Measurements from ENCODE around the gene GSAP.
"Not testable (repeated sequence)": the region's sequence is repeated elsewhere in the genome, so short reads cannot be mapped to it uniquely, and the experiment has no call there.

Gene GSAP, protein sequence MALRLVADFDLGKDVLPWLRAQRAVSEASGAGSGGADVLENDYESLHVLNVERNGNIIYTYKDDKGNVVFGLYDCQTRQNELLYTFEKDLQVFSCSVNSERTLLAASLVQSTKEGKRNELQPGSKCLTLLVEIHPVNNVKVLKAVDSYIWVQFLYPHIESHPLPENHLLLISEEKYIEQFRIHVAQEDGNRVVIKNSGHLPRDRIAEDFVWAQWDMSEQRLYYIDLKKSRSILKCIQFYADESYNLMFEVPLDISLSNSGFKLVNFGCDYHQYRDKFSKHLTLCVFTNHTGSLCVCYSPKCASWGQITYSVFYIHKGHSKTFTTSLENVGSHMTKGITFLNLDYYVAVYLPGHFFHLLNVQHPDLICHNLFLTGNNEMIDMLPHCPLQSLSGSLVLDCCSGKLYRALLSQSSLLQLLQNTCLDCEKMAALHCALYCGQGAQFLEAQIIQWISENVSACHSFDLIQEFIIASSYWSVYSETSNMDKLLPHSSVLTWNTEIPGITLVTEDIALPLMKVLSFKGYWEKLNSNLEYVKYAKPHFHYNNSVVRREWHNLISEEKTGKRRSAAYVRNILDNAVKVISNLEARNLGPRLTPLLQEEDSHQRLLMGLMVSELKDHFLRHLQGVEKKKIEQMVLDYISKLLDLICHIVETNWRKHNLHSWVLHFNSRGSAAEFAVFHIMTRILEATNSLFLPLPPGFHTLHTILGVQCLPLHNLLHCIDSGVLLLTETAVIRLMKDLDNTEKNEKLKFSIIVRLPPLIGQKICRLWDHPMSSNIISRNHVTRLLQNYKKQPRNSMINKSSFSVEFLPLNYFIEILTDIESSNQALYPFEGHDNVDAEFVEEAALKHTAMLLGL

DNA sequence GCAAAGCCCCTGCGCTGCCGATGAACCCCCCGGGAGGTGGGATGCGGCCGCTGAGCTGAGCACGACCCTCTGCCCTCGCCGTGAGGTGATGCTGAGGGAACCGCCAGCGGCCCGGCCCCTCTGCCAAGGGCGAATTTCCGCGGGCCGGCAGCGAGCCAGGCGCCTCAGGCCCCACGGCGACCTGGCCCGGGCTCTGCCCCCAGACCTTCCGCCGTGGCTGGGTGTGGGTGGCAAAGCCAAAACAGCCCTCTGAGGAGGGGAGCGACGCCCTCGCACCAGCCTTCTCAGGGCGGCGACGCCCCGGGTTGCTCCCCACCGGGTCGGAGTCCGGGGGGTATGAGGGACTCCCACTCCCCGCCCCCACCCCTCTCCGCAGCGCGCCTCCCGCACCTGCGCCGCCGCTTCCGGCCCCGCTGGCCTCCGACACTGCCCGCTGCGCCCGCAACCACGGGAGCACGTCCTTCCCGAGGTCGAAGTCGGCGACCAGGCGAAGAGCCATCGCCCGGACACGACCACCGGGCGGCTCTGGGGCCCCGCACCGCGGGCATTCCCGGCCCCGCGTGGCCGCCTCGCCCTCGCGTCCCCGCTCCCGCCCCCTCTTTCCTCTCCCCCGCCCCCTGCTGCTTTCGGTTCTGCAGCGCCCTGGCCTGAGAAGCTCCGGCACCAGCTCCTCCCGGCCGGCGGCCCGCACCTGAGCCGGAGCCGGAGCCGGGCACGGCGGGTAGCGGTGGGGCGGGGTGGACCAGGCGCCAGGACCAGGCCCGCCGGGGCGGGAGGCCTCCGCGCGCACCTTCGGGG lies at the start of gene GSAP:
Gene GSAP, minus strand, starts transcription at position 527 of the 798 bp plus-strand sequence. Its CDS starts 28 bp downstream, at position 499.
- peak; percentile 23 to 43 (median 30) for DNase-seq (ENCODE audit: low read depth in 3 of 3)

DNA sequence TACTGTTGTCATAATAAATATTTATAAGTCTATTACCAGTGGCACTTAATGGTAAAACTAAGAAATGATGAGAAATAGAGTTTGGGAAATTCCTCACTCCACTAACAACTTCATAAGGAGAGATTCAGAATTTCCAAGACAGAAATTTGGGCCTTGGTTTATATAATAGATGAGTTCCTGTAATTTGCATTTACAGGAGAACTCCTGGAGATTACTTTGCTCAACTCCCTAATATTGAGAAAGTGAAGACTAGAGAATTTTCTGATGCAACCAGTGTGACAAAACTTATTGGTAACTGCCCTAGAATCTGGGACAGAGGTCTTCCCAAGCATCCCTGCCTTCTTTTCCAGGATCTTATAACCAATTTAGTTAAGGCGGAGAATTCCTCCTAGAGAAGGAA lies 49.1 kb upstream of the GSAP start:
- DNase-seq (ENCODE audit: low read depth in 3 of 3): no peak

GRCh38 chr7:77464589-77464988 lies 48.4 kb upstream of the GSAP start:
- no peak for DNase-seq (ENCODE audit: low read depth in 3 of 3)

GRCh38 chr7:77463632-77464031 lies 47.5 kb upstream of the GSAP start:
- DNase-seq (ENCODE audit: low read depth in 3 of 3): not testable (repeated sequence)

DNA sequence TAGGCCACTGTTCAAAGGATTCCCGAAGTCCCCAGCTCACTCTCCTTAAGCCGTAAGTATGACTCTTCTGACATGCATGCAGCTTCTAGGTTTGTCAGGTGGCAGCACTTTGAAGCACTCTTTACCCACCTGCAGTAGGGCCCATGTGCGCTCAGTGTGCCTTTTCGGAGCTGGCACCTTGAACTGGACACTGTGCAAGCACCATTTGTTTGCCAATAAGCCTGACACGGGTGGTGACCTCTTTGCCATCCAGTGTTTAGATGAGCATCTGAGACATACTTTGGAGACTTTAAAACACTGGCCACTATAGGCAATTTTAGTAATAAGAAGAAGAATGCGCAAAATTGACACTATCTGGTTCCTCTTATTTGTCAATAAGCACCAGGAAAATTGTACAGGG lies 45.7 kb upstream of the GSAP start:
- DNase-seq (ENCODE audit: low read depth in 3 of 3): no peak

DNA sequence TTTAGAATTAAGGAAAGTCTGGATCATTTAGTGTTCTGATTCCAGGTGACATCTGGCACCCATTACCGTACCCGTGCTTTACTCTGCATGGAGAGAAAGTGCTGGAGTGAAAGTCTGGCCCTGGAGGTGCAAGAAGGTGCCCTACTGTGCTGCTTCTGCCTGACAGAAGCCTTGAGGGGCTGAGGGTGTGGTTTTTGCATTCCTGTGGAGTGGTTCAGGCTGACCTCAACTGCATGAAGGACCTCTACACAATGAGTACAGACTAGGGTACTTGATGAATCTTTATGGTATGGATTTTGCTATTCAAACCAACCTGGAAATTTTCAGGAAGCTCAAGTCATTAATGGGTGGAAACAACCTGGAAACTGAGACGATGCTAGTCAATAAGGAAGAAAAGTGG lies 45.1 kb upstream of the GSAP start:
- DNase-seq (ENCODE audit: low read depth in 3 of 3): no peak

DNA sequence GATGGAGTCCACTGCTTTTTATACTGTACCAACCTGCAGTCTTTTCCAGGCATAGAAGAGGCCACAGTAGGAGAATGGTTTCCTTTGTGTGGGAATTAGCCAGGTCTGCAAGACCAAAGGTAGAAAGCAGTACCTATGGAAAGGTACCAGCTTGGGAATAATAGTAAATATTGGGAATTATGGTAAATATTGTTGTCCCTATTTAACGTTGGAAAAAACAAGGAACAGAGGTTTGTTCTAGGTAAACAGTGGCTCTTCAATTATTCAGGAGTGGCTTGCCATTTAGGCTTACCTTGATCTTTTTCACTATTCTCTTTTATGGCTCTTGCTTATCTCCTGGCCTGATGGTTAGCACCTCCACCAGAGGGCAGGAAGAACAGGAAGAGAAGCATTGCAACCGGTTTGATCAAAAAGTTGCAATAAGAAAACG lies 43.9 kb upstream of the GSAP start:
- DNase-seq (ENCODE audit: low read depth in 3 of 3): no peak

DNA sequence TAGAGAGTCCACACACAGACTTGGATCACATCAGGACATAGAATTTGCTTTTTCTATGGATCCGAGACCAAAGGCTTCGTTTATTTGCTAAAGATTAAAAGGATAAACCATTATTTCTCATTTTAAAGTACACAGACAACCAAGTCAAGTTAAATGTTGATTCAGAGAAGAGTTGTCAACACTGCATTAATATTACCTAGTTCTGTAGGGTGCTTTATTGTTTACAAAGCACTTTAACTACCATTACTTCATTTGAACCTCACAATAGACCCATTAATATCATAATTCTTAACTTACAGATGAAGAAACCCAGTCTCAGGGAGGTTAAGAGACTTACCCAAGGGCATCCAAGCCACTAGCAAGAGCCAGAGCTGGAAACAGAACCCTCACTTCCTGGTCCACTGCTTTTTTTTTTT lies 43.2 kb upstream of the GSAP start:
- no peak for DNase-seq (ENCODE audit: low read depth in 3 of 3)

- DNase-seq (ENCODE audit: low read depth in 3 of 3): no peak
Observed at GRCh38 chr7:77458786-77459185, 42.6 kb upstream of the GSAP start.

DNA sequence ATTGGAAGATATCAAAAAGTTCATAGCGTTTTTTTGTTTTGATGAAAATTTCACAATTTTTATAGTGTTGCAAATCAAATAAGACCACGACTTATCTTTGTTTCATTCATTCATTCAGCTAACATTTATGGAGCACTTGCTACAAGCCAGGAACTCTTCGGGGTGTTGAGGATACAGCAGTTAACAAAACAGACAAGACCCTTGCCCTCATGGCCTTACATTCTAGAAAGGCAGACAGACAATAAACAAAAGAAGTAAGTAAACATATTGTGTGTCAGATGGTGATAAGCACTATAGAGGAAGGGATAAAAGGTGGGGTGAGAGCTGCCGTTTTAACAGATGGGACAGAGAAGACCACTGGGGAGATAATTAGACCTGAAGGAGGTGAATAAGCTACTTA lies 41.6 kb upstream of the GSAP start:
- DNase-seq (ENCODE audit: low read depth in 3 of 3): no peak

- DNase-seq (ENCODE audit: low read depth in 3 of 3): no peak
Observed at GRCh38 chr7:77456696-77457095, 40.5 kb upstream of the GSAP start.

DNA sequence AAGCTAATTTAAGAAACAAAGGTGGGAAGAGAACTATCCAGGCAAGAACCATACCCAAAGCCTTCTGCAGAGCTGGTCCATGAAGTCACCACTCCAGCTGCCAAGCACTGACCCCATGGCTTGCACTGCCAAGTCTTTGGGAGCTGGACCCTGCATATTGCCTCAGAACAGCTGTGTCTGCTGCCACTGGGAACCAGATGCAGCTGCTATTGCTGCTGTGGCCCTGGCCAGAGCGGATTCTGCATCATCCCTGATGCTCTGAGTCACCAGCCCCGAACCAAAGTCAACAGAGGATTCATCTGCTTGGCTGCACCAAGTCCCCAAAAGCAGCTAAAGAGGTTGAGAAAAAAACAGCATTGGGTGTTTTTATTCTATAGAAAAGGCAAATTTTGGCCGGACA lies 39.2 kb upstream of the GSAP start:
- DNase-seq (ENCODE audit: low read depth in 3 of 3): no peak

DNA sequence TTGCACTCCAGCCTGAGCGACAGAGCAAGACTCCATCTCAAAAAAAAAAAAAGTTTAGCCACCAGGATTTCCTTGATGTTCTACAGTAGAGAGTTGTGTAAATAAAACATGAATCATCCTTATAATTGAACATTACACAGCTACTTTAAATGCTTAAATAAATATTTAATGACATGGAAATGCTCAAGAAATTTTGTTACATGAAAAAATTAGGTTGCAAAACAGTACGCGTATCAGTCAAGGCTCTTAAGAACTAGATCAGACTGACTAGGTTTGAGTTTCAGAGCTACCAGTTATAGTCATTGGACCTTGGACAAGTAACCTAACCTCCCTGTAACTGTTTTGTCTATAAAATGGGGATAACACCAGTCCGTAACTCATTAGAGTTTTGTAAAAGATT lies 38.7 kb upstream of the GSAP start:
- DNase-seq (ENCODE audit: low read depth in 3 of 3): no peak

DNA sequence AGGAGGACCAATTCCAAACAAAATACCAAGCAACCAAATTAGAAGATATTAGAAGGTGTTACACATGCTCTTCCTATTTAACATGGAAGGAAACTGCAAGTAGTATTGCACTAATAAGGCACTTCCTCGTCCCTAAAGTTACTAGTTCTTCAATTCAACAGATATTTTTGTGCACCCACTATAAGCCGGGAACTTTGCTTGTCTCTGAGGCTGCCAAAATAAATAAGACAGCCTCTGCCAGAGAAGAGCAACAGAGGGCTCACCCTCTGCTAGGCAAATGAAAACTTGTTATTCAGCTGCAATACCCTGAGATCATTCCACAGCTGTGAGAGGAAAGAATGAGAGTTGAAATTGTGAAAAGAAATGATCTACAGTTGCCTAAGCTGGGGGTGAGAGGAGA lies 37.4 kb upstream of the GSAP start:
- no peak for DNase-seq (ENCODE audit: low read depth in 3 of 3)

- not testable (repeated sequence) for DNase-seq (ENCODE audit: low read depth in 3 of 3)
Observed at GRCh38 chr7:77451950-77452349, 35.8 kb upstream of the GSAP start.

DNA sequence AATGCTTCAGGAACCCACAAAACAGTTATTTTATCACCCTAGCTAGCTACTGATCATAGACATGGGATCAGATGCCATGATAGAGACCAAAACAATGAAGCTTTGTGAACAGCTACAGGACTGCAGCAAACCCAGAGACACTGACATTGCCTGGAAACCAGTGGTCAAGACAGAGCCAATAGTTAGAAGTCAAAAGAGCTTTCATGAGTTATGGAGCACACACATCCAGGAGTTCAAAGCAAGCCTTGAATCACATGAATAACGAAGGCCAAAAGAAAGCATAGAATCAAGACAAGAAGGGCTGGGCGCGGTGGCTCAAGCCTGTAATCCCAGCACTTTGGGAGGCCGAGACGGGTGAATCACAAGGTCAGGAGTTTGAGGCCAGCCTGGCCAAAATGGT lies 34.5 kb upstream of the GSAP start:
- DNase-seq (ENCODE audit: low read depth in 3 of 3): no peak

DNA sequence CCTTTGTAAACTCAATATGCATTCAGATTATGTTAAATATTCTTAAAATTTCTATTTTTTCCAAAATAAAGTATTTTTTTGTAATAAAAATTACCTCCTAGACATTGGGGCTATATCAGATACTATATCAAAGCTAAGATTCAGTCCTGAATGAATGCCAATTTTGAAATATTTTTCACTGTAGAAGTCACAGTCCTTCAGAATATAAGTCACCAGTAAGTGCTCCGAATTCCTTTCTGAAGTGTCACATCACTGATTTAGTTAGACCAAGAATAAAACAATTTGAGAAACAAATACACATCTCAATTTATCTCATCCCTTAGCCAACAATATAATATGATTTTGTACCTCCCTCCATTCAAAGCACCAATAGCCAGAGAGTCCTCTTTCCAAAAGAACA lies 33.9 kb upstream of the GSAP start:
- DNase-seq (ENCODE audit: low read depth in 3 of 3): no peak

- DNase-seq (ENCODE audit: low read depth in 3 of 3): no peak
Observed at GRCh38 chr7:77447616-77448015, 31.5 kb upstream of the GSAP start.

- DNase-seq (ENCODE audit: low read depth in 3 of 3): no peak
Observed at GRCh38 chr7:77444123-77444522, 28.0 kb upstream of the GSAP start.

GRCh38 chr7:77443042-77443441 lies 26.9 kb upstream of the GSAP start:
- DNase-seq (ENCODE audit: low read depth in 3 of 3): no peak

GRCh38 chr7:77442636-77443035 lies 26.5 kb upstream of the GSAP start:
- no peak for DNase-seq (ENCODE audit: low read depth in 3 of 3)

GRCh38 chr7:77441046-77441445 lies 24.9 kb upstream of the GSAP start:
- DNase-seq (ENCODE audit: low read depth in 3 of 3): no peak
